ENCODE data around the gene SOX6.

DNA sequence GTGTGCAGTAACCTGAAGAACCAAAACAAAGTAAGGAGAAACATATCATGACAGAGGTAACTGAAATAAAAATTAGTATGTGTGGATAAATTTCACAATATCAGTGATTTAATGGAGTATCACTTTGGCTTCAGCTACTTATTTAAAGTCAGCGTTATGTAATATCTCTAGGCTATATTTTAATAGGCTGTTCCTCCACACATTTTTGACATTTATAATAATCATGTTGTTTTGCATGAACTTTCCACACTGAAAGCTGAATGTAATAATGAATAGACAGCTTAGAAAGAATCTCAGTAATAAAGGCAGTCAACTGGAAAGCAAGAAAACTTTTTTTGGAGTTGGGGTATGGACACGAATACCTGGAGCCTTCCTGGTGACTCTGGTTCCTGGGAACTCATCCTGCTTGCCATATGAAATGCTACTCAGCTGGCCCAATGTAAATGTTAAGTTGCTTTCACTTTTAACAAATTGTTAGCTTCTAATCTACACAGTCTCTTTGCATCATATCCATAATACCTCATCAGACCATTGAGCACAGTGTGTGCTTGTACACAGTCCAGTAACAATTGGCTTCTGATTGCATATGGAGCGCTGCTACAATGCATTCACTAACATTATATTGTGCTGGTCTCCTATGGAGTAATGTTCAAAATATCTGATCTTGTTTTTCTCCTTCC lies 257.7 kb downstream of the SOX6 start:
- TF ChIP-seq, protein P1, sequence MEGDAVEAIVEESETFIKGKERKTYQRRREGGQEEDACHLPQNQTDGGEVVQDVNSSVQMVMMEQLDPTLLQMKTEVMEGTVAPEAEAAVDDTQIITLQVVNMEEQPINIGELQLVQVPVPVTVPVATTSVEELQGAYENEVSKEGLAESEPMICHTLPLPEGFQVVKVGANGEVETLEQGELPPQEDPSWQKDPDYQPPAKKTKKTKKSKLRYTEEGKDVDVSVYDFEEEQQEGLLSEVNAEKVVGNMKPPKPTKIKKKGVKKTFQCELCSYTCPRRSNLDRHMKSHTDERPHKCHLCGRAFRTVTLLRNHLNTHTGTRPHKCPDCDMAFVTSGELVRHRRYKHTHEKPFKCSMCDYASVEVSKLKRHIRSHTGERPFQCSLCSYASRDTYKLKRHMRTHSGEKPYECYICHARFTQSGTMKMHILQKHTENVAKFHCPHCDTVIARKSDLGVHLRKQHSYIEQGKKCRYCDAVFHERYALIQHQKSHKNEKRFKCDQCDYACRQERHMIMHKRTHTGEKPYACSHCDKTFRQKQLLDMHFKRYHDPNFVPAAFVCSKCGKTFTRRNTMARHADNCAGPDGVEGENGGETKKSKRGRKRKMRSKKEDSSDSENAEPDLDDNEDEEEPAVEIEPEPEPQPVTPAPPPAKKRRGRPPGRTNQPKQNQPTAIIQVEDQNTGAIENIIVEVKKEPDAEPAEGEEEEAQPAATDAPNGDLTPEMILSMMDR (IDR thresholded peaks at IDR 0.05; ENCODE audit: low read length): no peak
- no peak for TF ChIP-seq EZH2 (IDR thresholded peaks at IDR 0.05; ENCODE audit: borderline replicate concordance, low read length)
